Epithelial cell of proximal tubule (primary cell): ENCODE results near the gene SBNO2. TPM values are rescaled to one million over a fixed set of nuclear protein-coding genes. Genes with fewer than 3 reads are reported as not detected.
"Not testable (repeated sequence)": the region's sequence is repeated elsewhere in the genome, so short reads cannot be mapped to it uniquely, and the experiment has no call there.

Experiments used
- DNase-seq: peaks from one replicate; pipeline ENCODE4 v3.0.0-alpha.2; 2011; ENCODE audit warnings: low read depth
- H3K4me3 ChIP-seq: 2 replicates; pipeline ENCODE4 v1.5.1; 2011; ENCODE audit warnings: low read depth, mild to moderate bottlenecking, low read length
- total RNA-seq: library from RNA; depleted of rRNA; stranded (reverse); fragments of >200 nt; gene quantifications from 2 replicates; pipeline ENCODE4 v1.2.3, GENCODE V29; 2015
- TF ChIP-seq, protein P1 (sequence below): conservative IDR thresholded peaks from 2 replicates; pipeline ENCODE4 v1.5.1; 2012; ENCODE audit warnings: low read depth, mild to moderate bottlenecking, low read length

SBNO2 gene
- total RNA-seq, 1 donor from 2014 or later = 56.2 TPM

DNA sequence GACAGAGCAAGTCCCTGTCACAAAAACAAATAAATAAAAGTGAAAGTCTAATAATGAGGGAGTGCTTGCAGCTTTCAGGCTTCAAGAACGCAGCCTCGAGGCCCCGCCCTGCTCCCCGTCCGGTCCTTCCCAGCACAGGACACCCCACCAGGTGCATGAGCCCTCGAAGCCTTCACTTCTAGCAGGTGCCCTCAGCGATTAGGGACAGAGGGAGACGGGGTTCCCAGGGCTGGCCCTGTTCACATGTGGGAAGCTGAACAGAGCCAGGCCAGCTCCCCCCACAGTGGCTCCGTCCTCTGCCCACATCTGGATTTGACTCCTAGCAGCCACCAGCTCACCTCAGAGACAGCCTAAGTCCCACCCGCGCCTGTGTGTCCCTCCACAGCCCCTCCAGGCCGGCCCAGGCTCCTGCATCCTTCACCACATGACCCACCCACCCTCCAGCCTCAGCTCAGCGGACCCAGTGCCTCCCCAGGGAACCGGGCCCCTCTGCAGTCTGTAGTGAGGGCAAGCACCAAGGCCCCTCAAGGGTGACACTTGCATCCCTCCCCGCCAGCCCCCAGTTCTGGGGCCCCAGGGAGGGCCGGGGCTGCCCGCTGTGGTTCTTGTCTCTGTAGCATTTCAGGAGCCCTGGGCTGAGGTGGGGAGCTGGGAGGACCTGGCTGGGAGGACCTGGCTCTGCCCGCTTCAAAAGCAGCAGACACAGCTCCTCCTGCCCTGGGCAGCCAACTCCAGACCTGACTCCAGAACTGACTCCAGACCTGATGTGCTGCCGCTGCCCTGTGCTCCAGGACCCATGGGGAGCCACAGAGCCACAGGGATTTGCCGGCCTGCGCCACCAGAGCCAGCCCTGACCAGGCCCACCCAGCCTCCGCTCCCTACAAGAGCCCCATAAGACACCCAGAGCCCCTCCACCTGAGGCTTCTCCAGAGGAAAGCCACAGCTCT is 43.0 kb downstream of the SBNO2 start:
- H3K4me3 ChIP-seq = peak overlapping the region; percentile 62
- TF ChIP-seq, protein P1, sequence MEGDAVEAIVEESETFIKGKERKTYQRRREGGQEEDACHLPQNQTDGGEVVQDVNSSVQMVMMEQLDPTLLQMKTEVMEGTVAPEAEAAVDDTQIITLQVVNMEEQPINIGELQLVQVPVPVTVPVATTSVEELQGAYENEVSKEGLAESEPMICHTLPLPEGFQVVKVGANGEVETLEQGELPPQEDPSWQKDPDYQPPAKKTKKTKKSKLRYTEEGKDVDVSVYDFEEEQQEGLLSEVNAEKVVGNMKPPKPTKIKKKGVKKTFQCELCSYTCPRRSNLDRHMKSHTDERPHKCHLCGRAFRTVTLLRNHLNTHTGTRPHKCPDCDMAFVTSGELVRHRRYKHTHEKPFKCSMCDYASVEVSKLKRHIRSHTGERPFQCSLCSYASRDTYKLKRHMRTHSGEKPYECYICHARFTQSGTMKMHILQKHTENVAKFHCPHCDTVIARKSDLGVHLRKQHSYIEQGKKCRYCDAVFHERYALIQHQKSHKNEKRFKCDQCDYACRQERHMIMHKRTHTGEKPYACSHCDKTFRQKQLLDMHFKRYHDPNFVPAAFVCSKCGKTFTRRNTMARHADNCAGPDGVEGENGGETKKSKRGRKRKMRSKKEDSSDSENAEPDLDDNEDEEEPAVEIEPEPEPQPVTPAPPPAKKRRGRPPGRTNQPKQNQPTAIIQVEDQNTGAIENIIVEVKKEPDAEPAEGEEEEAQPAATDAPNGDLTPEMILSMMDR = no peak
- no peak for DNase-seq

DNA sequence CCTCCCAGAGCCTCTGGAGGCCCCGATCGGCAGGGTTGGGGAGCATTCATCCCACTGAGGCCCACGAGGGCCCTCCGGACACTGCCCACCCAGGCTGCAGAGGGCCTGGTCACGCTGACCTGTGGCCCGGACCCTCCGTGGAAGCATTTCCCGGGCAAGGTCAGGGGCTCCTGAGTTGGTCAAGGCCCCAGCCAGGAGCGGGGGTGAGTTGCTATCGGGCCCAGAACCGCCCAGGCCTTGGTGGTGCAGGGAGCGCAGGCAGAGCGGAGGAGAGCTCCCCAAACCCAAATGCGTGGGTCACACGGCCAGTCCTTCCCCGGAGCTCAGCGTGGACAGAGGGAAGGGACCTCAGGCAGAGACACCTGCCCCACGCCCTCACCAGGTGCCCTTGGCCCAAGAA is 44.5 kb downstream of the SBNO2 start:
- TF ChIP-seq, protein P1 = no peak
- peak overlapping the region; percentile 62 for H3K4me3 ChIP-seq
- no peak for DNase-seq

DNA sequence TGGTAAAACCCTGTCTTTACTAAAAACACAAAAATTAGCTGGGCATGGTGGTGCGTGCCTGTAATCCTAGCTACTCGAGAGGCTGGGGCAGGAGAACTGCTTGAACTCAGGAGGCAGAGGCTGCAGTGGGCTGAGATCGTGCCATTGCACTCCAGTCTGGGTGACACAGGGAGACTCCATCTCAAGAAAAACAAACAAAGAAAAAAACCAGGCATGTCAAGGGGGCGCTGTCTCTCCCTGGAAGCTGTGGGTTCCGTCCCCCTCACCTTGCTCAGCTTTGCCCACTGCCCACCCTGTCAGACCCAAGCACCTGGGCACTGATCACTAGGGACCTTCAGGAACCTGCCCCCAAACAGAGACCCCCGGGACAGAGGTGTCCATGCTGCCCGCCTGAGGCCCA is 45.0 kb downstream of the SBNO2 start:
- TF ChIP-seq, protein P1 = peak; percentile 11
- peak overlapping the region; percentile 62 for H3K4me3 ChIP-seq
- DNase-seq = not testable (repeated sequence)

DNA sequence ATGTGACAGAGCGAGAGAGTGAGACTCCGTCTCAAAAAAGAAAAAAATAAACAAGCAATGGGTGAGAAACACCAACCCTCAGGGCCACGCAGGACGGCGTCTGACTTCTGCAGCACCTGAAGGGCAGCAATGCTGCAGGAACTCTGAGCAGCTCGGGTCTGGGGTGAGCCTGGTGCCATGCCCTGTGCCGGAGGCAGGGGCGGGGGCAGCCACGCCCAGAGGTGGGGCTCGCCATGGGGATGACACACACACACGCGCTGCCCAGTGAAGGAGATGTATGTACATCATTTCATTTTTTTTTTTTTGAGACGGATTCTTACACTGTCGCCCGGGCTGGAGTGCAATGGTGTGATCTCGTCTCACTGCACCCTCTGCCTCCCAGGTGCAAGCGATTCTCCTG is 46.0 kb downstream of the SBNO2 start:
- no peak overlapping the region for H3K4me3 ChIP-seq
- TF ChIP-seq, protein P1 = no peak

DNA sequence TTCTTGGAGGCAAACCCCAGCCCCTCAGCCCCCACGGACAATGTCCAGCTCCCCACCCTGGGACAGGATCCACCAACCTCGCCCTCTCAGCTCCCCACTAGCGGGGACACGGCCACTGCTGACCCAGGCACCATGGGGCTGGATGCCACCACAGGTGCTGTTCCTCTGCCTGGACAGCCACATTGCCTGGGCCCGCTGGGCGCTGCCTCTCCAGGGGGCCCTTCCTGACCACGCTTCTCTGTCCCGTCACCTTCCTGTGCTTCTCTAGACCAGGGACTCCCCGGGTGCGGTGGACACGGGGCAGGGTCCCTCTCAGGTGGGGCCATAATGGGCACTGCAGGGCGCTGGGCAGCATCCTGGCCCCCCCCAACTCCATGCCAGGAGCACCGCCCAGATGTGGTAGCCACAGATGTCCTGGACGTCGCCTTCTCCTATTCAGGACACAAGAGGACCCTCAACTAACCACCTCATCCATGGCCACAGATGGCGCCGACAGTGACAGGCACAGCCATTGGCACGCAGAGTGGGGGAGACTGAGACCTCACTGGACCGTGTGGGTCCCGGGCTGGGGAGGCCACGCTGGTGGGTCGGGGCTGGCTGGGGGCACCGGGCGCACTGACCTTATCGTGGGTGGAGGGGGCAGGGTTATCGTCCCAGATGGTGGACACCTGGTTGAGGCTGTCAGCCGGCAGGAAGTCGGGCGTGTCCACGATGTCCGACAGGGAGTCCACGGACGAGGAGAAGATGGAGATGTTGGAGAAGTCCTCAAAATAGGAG is 46.9 kb downstream of the SBNO2 start:
- TF ChIP-seq, protein P1 = no peak
- H3K4me3 ChIP-seq = no peak overlapping the region
- DNase-seq = no peak

More for the DNA sequence above, 46.0 kb downstream of the SBNO2 start:
- DNase-seq = no peak

DNA sequence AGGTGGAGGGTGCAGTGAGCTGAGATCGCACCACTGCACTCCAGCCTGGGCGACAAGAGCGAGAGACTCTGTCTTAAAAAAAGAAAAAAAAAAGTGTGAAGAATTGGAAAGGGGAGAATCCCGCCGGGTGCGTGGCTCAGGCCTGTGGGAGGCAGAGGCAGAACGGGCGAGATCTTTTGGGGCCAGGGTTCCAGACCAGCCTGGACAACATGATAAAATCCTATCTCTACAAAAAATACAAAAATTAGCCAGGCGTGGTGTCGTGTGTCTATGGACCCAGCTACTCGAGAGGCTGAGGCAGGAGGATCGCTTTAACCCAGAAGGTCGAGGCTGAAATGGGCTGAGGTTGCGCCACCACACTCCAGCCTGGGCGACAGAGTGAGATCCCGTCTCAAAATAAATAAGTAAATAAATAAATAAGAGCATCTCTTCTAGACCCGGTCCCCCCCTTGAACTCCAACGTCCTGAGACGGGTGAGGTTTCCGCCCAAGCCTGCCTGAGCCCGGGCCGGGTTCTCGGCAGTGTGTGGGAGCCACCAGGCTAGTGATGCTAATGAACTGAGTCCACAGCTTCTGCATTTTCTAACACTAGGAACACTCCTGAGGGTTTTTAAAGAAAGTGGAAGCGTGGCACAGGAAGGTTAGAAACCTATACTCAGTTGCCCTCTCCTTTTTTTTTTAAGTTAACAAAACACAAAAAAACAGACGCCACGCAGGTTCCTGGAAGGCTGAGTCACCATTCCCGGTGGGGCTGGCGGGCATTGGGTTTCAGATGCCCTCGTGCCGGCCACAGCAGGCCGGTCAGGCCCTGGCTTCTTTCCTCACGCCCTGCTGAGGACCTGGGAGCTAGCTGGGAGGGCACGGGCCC is 48.2 kb downstream of the SBNO2 start:
- no peak overlapping the region for H3K4me3 ChIP-seq
- TF ChIP-seq, protein P1 = no peak
- DNase-seq = no peak
